Adrenal gland (tissue), 5 donors: ENCODE measurements around the gene BUD13.

Experiments used
- POLR2A ChIP-seq, 2 donors: fragments of 450-650 bp; IDR thresholded peaks; one replicate each; pipeline ENCODE4 v1.6.1; 2017; ENCODE audit warnings: antibody characterized with exemption in 2 of 2, mild to moderate bottlenecking in 2 of 2, moderate library complexity in 1 of 2
- TF ChIP-seq, protein P1 (sequence below), 6 experiments: fragments of 450-650 bp in 4 of 6; fragments of 200-600 bp in 2 of 6; sonication (generic) in 1 of 6; IDR thresholded peaks; 1 replicate in 5 of 6; 2 replicates in 1 of 6; pipeline versions ENCODE4 v1.5.1 to v1.8.0; 2016 to 2021; ENCODE audit warnings: antibody characterized with exemption in 6 of 6, mild to moderate bottlenecking in 2 of 6, moderate library complexity in 1 of 6
- donor health status: DM: no; HTN: no; CAD: no.

DNA sequence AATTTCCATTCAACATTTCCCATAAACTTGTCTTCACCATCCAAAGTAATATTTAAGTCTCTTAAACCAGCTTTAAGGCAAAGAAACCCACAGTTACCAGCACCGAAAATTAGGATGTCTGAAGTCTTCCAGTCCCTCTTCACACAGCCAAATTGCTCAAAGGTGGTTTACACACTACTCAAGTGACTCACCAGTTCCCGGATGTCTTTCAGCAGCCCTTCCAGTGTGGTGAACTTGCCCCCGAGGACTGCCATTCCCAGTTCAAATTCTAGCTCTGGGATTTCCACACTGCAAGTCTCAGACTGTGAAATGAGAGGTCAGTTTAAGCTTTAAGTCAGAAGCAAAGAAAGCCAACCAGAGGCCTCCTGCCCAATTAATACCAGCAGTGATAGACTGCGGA lies 9.9 kb upstream of the BUD13 start:
- TF ChIP-seq, protein P1, sequence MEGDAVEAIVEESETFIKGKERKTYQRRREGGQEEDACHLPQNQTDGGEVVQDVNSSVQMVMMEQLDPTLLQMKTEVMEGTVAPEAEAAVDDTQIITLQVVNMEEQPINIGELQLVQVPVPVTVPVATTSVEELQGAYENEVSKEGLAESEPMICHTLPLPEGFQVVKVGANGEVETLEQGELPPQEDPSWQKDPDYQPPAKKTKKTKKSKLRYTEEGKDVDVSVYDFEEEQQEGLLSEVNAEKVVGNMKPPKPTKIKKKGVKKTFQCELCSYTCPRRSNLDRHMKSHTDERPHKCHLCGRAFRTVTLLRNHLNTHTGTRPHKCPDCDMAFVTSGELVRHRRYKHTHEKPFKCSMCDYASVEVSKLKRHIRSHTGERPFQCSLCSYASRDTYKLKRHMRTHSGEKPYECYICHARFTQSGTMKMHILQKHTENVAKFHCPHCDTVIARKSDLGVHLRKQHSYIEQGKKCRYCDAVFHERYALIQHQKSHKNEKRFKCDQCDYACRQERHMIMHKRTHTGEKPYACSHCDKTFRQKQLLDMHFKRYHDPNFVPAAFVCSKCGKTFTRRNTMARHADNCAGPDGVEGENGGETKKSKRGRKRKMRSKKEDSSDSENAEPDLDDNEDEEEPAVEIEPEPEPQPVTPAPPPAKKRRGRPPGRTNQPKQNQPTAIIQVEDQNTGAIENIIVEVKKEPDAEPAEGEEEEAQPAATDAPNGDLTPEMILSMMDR (IDR thresholded peaks at IDR 0.05) = no peak
- TF ChIP-seq POLR2A (IDR thresholded peaks at IDR 0.05) = no peak
